HG03175 (cell line): Measurements from ENCODE around the gene RRBP1.
"Not testable (repeated sequence)": the region's sequence is repeated elsewhere in the genome, so short reads cannot be mapped to it uniquely, and the experiment has no call there.

Experiments used
- ATAC-seq: cut with Tn5 transposase; IDR thresholded peaks from one replicate; pipeline ENCODE4 v1.9.1; 2021; ENCODE audit warnings: mild to moderate bottlenecking, moderate library complexity; ENCODE audit not compliant: unreplicated experiment

Gene RRBP1

DNA sequence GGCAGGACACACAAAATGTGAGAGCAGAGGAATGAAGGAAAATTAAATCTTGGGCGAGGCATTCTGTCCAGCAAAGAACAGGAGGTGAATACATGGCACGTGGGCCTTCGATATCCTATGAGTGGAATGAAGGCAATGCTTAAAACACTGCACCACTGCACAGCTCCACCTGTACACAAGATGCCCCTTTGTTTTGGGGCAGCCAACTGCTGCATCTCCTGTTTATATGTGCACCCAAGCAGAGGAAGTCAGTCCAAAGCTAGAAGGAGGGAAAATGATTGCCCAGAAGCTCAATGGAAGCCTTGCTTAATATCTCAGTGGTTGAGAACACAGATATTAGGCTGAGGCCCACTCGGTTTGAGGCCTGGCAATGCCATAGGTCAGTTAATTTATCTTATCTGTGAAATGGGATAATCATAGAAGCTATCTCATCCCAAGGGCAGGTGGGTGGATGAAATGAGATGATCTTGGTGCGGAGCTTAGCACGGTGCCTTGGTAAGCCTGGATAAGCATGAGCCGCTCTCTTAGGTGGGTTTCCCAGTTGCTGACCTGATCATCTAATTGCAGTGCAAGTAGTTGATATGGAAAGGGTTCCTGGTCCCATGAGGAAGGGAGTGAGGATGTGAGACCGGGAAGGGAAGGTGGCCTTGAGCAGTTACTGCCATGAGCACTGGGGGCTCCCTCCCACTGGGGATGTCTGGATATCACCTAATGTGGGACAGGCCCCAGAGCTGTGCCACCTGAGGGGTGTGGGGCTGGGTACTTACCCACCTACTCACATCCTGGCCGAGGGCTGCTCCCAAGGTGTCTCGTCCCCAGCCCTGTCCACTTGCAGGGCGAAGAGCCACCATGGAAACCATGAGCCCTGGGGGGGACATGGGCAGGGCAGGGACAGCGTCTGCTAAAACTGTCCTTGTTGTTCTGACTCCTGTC lies 27.6 kb upstream of the RRBP1 start:
- ATAC-seq: no peak

DNA sequence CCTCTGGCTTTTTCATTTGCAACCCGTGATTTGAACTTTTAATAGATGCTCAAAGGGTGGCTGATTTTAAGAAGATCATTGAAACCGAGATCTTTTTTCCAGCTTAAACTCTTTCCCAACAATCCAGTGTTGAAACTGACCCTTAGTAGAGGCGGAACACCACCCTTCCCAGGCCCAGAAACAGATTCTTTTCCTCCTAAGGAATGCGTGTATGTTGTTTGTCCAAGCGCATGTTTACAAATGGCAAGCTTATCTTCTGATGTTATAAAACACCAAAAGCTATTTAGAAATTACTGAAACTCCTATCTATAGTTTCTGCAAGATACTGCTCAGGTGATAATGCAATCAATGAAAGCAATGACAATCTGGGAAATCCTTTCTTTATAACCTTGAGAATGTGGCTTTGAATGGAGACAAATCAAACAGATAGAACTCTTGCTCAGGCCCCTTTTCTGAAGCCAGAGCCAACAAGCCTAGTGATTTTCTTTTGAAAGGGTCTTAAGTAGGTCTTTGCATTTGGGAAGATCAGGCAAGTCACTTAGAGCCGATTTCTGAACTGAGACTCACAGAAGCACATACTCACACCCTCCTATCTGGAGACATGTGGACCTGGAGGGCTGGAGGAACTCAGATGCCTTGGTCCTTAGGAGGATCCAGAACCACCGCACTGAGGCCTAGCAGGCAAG lies 26.8 kb upstream of the RRBP1 start:
- no peak for ATAC-seq

- not testable (repeated sequence) for ATAC-seq
Observed at GRCh38 chr20:17707951-17708350, 25.9 kb upstream of the RRBP1 start.

DNA sequence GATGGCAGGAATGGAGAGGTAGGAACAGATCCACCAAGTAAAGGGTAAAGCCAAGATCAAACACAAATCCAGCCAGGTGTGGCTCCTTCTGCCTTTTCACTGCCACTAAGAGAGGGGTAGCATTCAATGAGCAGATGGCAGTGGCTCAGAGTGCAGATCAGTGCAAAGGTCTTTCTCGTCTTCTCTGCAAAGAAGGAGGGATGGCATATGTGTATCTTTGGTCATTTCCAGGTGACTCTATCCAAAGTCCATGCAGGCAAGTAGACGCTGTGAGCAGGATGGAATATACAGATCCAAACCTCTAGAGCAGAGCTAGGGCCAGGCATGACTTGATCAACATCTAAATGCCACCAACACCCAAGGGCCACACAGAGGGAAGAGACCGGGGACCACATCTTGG lies 24.6 kb upstream of the RRBP1 start:
- no peak for ATAC-seq

- ATAC-seq: no peak
Observed at GRCh38 chr20:17705916-17706315, 23.9 kb upstream of the RRBP1 start.

- ATAC-seq: no peak
Observed at GRCh38 chr20:17704589-17705317, 22.7 kb upstream of the RRBP1 start.

DNA sequence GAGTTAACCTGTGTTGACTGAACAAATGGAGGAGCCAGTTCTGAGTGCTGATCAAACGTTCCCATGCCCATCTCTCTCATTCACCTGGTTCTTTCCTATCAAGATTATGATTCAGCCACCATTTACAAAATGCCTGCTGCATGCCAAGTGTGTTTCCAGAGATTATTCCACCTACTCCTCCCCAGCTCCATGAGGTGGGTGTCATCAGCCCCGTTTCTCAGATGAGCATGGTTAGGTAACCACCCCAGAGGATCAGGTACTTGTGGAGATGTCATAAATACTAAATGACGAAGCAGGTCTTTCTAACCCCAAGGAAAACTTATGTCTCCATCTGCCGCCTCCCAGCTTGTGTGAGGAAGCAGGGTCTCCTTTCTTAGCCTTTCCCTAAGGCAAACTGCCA lies 19.8 kb upstream of the RRBP1 start:
- ATAC-seq: no peak

- no peak for ATAC-seq
Observed at GRCh38 chr20:17700637-17701036, 18.6 kb upstream of the RRBP1 start.

- no peak for ATAC-seq
Observed at GRCh38 chr20:17699931-17700351, 17.9 kb upstream of the RRBP1 start, which contains the start of gene BANF2. TSS of gene BANF2 (plus strand) at chr20:17699966. CDS start at chr20:17725026, 25,060 bp downstream.

DNA sequence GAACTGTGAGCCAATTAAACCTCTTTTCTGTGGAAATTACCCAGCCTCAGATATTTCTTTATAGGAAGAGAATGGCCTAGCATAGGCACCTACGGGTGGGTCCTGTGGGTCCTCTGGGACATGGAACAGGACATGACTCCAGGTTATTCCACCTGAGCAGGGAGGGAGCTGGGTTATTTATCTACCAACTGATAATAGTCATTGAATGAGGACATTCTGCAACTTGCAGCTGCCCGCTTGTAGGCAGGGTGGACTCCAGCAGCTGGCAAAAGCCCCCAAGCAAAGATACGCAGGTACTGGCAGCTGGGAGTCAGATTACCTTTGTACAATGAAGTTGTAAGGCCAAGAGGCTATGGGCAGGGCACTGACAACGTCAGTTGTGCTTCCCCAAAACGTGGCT lies 16.3 kb upstream of the RRBP1 start:
- ATAC-seq: no peak

GRCh38 chr20:17697171-17697570 lies 15.1 kb upstream of the RRBP1 start:
- no peak for ATAC-seq

- ATAC-seq: no peak
Observed at GRCh38 chr20:17696287-17696686, 14.2 kb upstream of the RRBP1 start.

DNA sequence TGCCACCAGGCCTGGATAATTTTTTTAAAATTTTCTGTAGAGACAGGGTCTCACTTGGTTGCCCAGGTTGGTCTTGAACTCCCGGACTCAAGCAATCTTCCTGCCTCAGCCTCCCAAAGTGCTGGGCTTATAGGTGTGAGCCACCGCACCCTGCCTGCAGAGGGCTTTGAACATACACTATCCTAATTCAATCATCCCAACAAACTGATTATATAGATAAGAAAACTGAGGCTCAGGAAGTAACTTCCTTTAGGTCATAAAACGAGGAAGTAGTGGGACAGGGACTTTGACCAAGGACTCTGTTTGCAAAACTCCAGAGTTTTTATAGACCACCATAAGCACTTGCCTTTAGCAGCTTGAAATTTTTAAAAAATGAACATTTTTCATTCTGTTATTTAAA lies 12.7 kb upstream of the RRBP1 start:
- no peak for ATAC-seq

DNA sequence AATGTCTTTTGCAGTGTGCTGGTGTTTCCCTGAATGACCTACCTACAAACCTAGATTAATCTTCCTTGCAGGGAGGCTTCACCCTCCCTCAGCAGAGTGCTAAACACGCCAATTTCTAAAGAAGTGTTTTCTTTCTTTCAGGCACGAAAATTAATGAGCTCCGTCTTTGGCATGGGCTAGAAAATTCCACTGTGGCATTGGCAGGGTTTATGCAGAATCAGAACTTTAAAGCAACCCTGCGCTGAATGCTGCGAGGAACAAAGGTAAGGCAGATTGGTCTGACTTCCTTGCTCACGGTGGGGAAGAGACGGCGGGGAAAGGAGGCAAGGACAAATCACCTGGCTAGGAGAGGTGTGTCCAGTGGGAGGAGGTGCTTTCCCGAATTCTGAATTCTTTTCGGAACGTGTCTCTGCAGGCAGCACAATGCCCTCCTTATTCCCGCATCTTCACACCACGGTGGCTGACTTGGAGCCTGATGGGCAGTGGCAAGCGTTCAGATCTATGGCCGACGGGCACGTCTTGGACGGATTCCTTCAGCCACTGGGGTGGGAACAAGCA lies 11.5 kb upstream of the RRBP1 start:
- no peak for ATAC-seq

DNA sequence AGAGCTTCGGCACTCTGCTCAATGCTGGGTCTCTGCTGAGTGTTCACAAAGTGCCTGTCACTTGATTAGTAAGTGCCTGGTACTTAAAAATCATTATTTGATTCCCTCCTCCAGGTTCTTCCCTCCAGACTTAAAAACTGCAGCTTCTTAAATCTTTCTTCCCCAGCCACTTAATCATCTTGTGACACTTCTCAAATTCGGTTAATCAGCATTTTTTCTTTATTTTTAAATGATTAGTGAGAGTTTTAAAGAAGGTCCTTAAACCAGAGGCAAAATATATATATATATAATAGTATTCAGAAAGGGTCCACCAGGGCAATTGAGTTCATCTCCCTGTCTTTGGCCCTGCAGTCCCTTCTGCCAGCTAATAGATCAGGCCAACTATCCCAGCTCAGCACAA lies 9.7 kb upstream of the RRBP1 start:
- no peak for ATAC-seq

DNA sequence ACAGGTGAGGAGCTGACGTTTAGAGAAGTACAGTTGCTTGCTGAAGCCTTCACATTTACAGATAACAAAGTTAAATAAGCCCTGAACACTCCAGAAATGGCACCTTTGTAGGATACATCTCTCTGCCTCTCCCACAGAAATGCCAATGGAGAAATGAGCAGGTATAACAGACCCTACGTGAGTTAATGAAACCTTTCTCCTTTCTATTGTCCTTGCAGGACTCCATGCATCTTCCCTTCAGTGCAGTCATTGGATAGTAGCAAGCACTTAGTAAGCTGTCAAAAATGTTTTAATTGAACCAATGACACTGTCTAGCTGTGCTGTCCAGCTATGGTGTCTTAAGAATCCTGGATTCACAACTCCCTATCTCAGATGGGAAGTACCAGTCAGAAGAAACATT lies 8.1 kb upstream of the RRBP1 start:
- ATAC-seq: no peak

DNA sequence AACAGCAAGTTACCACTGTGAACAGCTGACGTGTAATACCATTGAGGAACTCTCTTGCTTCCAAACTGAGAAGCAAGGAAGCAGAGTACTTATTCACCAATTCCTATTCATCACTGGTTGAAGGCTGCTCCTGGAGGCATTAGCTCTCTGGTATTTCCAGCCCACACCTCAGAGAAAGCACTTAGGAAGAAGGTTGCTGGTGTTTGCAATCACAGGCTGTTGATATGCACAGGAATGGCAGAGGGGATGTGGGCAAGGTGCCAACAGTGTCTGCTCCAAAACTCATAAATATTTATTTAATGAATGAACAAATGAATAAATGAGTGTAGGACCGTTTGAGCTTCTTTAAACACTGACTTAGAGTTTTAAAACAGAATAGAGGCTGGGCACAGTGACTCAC lies 6.9 kb upstream of the RRBP1 start:
- no peak for ATAC-seq

DNA sequence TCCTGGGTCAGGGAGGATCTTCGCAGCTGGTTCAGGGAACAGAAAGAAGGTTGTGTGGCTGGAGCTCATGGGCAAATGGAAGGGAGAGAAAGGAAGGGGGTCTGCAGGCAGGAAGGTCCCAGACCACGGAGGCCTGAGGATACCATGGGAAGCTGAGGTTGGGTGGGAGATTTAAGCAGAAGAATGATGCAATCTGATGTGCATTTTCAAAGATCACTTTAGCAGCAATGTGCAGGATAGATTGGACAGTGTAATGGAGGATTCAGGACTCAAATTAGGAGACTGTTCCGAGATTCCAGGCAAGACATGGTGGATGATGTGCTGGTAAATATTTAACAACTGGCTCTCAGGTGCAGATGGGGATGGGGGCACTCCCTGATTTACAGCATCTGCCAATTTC lies 5.8 kb upstream of the RRBP1 start:
- ATAC-seq: no peak

DNA sequence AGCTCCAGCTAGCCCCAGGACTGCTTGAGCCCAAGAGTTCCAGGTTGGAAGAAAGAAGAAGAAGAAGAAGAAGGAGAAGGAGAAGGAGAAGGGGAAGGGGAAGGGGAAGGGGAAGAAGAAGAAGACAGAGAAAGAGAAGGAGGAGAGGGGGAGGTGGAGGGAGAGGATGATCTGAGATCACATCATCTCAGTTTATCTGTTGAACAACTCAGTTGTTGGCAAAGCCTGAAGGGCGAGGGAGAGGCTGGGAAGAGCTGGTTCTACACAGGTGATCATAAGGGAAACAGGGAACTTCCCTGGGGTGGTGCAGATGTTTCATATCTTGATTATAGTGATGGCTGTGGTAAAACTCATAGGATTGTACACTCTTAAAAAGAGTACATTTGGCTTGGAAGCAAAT lies 3.1 kb upstream of the RRBP1 start:
- no peak for ATAC-seq

DNA sequence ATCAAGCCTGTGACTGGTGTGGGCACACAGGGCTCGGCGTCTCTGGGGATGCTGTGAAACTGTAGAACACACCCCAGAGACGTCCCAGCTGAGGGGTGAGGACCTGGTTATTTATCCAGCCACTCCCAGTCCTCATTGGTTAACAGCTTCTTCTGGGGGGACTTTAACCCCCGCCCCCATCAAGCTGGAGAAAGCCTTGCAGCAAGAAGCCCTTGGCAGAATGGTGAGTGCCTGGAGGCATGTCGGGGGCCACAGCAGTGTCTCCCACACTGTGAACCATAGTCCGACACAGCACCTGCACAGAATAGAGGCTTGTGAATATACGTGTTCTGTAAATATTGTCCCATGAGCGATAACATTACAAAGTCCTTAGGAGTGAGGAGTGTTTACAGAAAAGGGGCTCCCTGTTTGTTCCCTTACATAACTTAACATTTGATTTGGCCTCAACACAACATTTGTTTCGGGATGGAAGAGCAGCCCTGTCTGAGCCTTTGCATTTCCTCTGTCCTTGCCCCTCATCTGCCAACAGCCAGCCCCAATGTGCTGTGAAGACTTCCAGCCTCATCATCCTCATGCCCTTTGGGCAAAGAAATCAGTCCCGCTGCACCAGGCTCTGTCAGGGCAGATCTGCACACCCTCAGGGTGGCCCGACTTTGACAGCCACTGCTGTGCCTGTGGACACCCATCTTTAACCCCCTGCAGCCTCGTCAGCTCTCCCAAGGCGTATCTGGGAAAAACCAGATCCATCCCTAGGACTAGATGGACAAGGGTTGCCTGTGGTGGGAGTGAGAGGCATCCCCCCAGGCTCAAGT lies 2.2 kb upstream of the RRBP1 start:
- ATAC-seq: no peak
